ENCODE data around the gene C8B. TPM values are rescaled to one million over a fixed set of nuclear protein-coding genes. Genes with fewer than 3 reads are reported as not detected.

Gene C8B
- total RNA-seq, 1 experiment from 2014 or later: not detected

- no peak overlapping the region for H3K23ac ChIP-seq (ENCODE audit: insufficient read length, low read depth, low read length)
- no peak overlapping the region for H3K4me2 ChIP-seq (ENCODE audit: insufficient read depth, insufficient read length, low read length)
- H3K79me2 ChIP-seq (ENCODE audit: insufficient read depth, low read length): no peaks in the 10 kb centered on the region
- no peak overlapping the region for H2AK5ac ChIP-seq (ENCODE audit: insufficient read length, low read length)
- peaks cover 13 to 15% of the 10 kb centered on the region in 2 experiments for H3K4me1 Mint-ChIP-seq
- no peaks in the 10 kb centered on the region for H3K36me3 Mint-ChIP-seq (ENCODE audit: insufficient read depth in 1 of 3, low read depth in 3 of 3)
- H3K27ac Mint-ChIP-seq: no peak overlapping the region
- no peak overlapping the region for H3K9ac ChIP-seq (ENCODE audit: extremely low read depth, insufficient read length, low read length)
- peaks cover 39% of the 10 kb centered on the region for H3K27me3 Mint-ChIP-seq (ENCODE audit: low read depth)
- no peak overlapping the region for H2BK15ac ChIP-seq (ENCODE audit: low read depth, low read length)
- no peak overlapping the region for H2AFZ ChIP-seq (ENCODE audit: low read length)
- H3K23me2 ChIP-seq (ENCODE audit: insufficient read length, low read depth, low read length, poor library complexity, severe bottlenecking): no peaks in the 10 kb centered on the region
- no peaks in the 10 kb centered on the region for H3K9me3 ChIP-seq (ENCODE audit: control insufficient read depth, low read depth, low read length)
- no peak overlapping the region for H4K91ac ChIP-seq (ENCODE audit: insufficient read length, low read depth, low read length)
- H2BK120ac ChIP-seq (ENCODE audit: low read depth, low read length, poor library complexity, severe bottlenecking): no peak overlapping the region
- no CpG with 5 or more reads among the region's 1 CpG for WGBS (ENCODE audit: extremely low coverage, insufficient read length, low lambda C conversion rate)
- H3K4ac ChIP-seq (ENCODE audit: low read depth, low read length): no peak overlapping the region
- H3K27ac ChIP-seq (ENCODE audit: insufficient read length, low read depth, low read length): no peak overlapping the region
- H3K79me1 ChIP-seq (ENCODE audit: insufficient read depth, low read depth, low read length, poor library complexity, severe bottlenecking): no peaks in the 10 kb centered on the region
- H2BK20ac ChIP-seq (ENCODE audit: low read depth, low read length, poor library complexity, severe bottlenecking): no peak overlapping the region
- no peak overlapping the region for H3K14ac ChIP-seq (ENCODE audit: insufficient read depth, low read length)
- no peaks in the 10 kb centered on the region for H4K20me1 ChIP-seq (ENCODE audit: control insufficient read depth, insufficient read depth, insufficient read length)
- no peaks in the 10 kb centered on the region; a peak in 1 of 5 replicates for H3K9me3 Mint-ChIP-seq
- no peak overlapping the region for H3K4me3 Mint-ChIP-seq
- no peak for TF ChIP-seq CTCF (conservative IDR thresholded peaks at IDR 0.05)
- H3K18ac ChIP-seq (ENCODE audit: insufficient read length, low read depth, low read length): no peak overlapping the region
- no peak overlapping the region for H3T11ph ChIP-seq (ENCODE audit: low read length)
- no peak overlapping the region for H3K56ac ChIP-seq (ENCODE audit: insufficient read length, low read depth, low read length)
- H4K8ac ChIP-seq (replicated peaks; ENCODE audit: insufficient read length, low read depth, low read length): no peak overlapping the region
- no peak for DNase-seq
- H2BK5ac ChIP-seq (ENCODE audit: insufficient read length, low read length): no peak overlapping the region
- H3K27me3 ChIP-seq (ENCODE audit: insufficient read depth, low read length): no peaks in the 10 kb centered on the region
- H4K5ac ChIP-seq (ENCODE audit: insufficient read length, low read depth, low read length): no peak overlapping the region
- H3K4me1 ChIP-seq (ENCODE audit: insufficient read depth, low read length): peaks cover 5% of the 10 kb centered on the region
- no peak overlapping the region for H2BK12ac ChIP-seq (ENCODE audit: insufficient read length, low read depth, low read length)
These were observed 25.8 kb downstream of the C8B start for GRCh38 chr1:56940039-56940438.

Measured in H9 (cell line).